Smooth muscle cell (in vitro differentiated cells): ENCODE measurements around the gene MRPL4. TPM values are rescaled to one million over a fixed set of nuclear protein-coding genes. Genes with fewer than 3 reads are reported as not detected.

ENCODE experiments used
- DNase-seq: peaks from one replicate; lab custom pipeline; 2025; ENCODE audit not compliant: unreplicated experiment; lab: John Stamatoyannopoulos, UW
- H2AFZ ChIP-seq: fragments of 200-600 bp; sonication (generic); 2 replicates; pipeline ENCODE4 v1.6.0; 2016; ENCODE audit warnings: antibody characterized with exemption, low read depth, mild to moderate bottlenecking
- H3F3A ChIP-seq: fragments of 200-600 bp; sonication (generic); 2 replicates; pipeline ENCODE4 v1.6.0; 2017; ENCODE audit warnings: antibody characterized with exemption, low read depth
- H3K27ac ChIP-seq: fragments of 200-600 bp; sonication (generic); 2 replicates; pipeline ENCODE4 v1.5.1; 2016; ENCODE audit warnings: low read depth, mild to moderate bottlenecking
- H3K27me3 ChIP-seq: fragments of 200-600 bp; sonication (generic); 2 replicates; pipeline ENCODE4 v1.6.1; 2016; ENCODE audit warnings: low read depth, mild to moderate bottlenecking
- H3K36me3 ChIP-seq: fragments of 200-600 bp; sonication (generic); 2 replicates; pipeline ENCODE4 v1.5.1; 2016; ENCODE audit warnings: low read depth
- H3K4me1 ChIP-seq: fragments of 200-600 bp; sonication (generic); 2 replicates; pipeline ENCODE4 v1.5.1; 2016; ENCODE audit warnings: low read depth
- H3K4me2 ChIP-seq: fragments of 200-600 bp; sonication (generic); 2 replicates; pipeline ENCODE4 v1.6.0; 2016; ENCODE audit warnings: mild to moderate bottlenecking
- H3K4me3 ChIP-seq: fragments of 200-600 bp; sonication (generic); 2 replicates; pipeline ENCODE4 v1.5.1; 2016; ENCODE audit warnings: mild to moderate bottlenecking
- H3K79me2 ChIP-seq: fragments of 200-600 bp; sonication (generic); 2 replicates; pipeline ENCODE4 v1.6.0; 2016; ENCODE audit warnings: low read depth, mild to moderate bottlenecking
- H3K9ac ChIP-seq: fragments of 200-600 bp; sonication (generic); 2 replicates; pipeline ENCODE4 v1.6.0; 2016; ENCODE audit warnings: low read depth
- H3K9me3 ChIP-seq: fragments of 200-600 bp; sonication (generic); replicated peaks from 2 replicates; pipeline ENCODE4 v1.5.1; 2016; ENCODE audit warnings: low read depth
- H4K20me1 ChIP-seq: fragments of 200-600 bp; sonication (generic); 2 replicates; pipeline ENCODE4 v1.6.0; 2016; ENCODE audit warnings: low read depth
- CTCF ChIP-seq: fragments of 200-600 bp; sonication (generic); IDR thresholded peaks from 2 replicates; pipeline ENCODE4 v1.5.1; 2017; ENCODE audit warnings: borderline replicate concordance, mild to moderate bottlenecking, antibody characterized with exemption; ENCODE audit not compliant: insufficient read depth, poor library complexity, severe bottlenecking
- WGBS: methylation state at CpG from one replicate; pipeline ENCODE4 v1.1.7; 2016; ENCODE audit warnings: low lambda C conversion rate; 5-methylcytosine and 5-hydroxymethylcytosine counted together
- polyA plus RNA-seq: library from polyadenylated mRNA; unstranded; fragments of >200 nt; fragmentation: Nextera tagmentation; extraction: Ambion mirVana; gene quantifications from 2 replicates; pipeline ENCODE4 v1.2.1, GENCODE V29; 2016
- total RNA-seq: library from RNA; depleted of rRNA; stranded (reverse); fragments of >200 nt; gene quantifications from 2 replicates; pipeline ENCODE4 v1.2.3, GENCODE V29; 2014

MRPL4 gene
- total and polyA plus RNA-seq, 2 experiments from 2014 or later: 47.8 to 63.5 TPM

- no peaks in the 10 kb centered on the region for H4K20me1 ChIP-seq
- no peak overlapping the region for H2AFZ ChIP-seq
- no peak overlapping the region for H3K27ac ChIP-seq
- peaks cover 36% of the 10 kb centered on the region for H3K4me1 ChIP-seq
- no peaks in the 10 kb centered on the region for H3K36me3 ChIP-seq
- H3K9me3 ChIP-seq: no peaks in the 10 kb centered on the region
- no peak overlapping the region for H3K9ac ChIP-seq
- no peaks in the 10 kb centered on the region for H3F3A ChIP-seq
- peaks cover 78% of the 10 kb centered on the region for H3K27me3 ChIP-seq
- H3K4me2 ChIP-seq: peak overlapping the region; percentile 89
- H3K4me3 ChIP-seq: peak overlapping the region; percentile 41
- H3K79me2 ChIP-seq: no peaks in the 10 kb centered on the region
- WGBS: 2% methylated on average over 41 of the region's 50 CpGs
- TF ChIP-seq CTCF: no peak
- peak; percentile 49 for DNase-seq
Observed at GRCh38 chr19:10289167-10289835, 37.3 kb downstream of the MRPL4 start.

GRCh38 chr19:10289836-10290356, 37.9 kb downstream of the MRPL4 start, which contains the start of gene ICAM5:
Gene ICAM5 (plus strand): TSS chr19:10289952. CDS start chr19:10290044, 92 bp downstream.
- Histone ChIP-seq H3F3A (no peaks in the 10 kb centered on the region), H3K27ac (no peak within 1 kb of the TSS), H3K4me2 (peak within 1 kb of the TSS; percentile 89), H3K79me2 (no peaks in the 10 kb centered on the region), H3K9me3 (no peaks in the 10 kb centered on the region), H3K27me3 (peaks cover 84% of the 10 kb centered on the region), H3K9ac (no peak within 1 kb of the TSS), H3K4me1 (peaks cover 36% of the 10 kb centered on the region), H2AFZ (no peak within 1 kb of the TSS), H3K4me3 (peak within 1 kb of the TSS; percentile 41), H4K20me1 (no peaks in the 10 kb centered on the region), H3K36me3 (no peaks in the 10 kb centered on the region)
- TF ChIP-seq CTCF: no peak
- no peak for DNase-seq
- 3% methylated on average over 13 of the region's 45 CpGs for WGBS

- Histone ChIP-seq H3F3A (no peaks in the 10 kb centered on the region), H3K27ac (no peak overlapping the region), H3K4me3 (peak overlapping the region; percentile 41), H3K79me2 (no peaks in the 10 kb centered on the region), H2AFZ (no peak overlapping the region), H3K36me3 (no peaks in the 10 kb centered on the region), H3K27me3 (peaks cover 89% of the 10 kb centered on the region), H3K9me3 (no peaks in the 10 kb centered on the region), H3K4me2 (peak overlapping the region; percentile 89), H4K20me1 (no peaks in the 10 kb centered on the region), H3K4me1 (peaks cover 37% of the 10 kb centered on the region), H3K9ac (no peak overlapping the region)
- DNase-seq: no peak
- TF ChIP-seq CTCF: no peak
- 5% methylated on average over 26 of the region's 30 CpGs for WGBS
Observed at GRCh38 chr19:10290357-10290875, 38.4 kb downstream of the MRPL4 start.
